LHCN-M2 (cell line): Measurements from ENCODE around the gene CD22. TPM values are rescaled to one million over a fixed set of nuclear protein-coding genes. Genes with fewer than 3 reads are reported as not detected.
"Not testable (repeated sequence)": the region's sequence is repeated elsewhere in the genome, so short reads cannot be mapped to it uniquely, and the experiment has no call there.

Experiments used
- DNase-seq: peaks from one replicate; pipeline ENCODE4 v3.0.0-alpha.2; 2012; ENCODE audit warnings: low read depth
- total RNA-seq: library from RNA; depleted of rRNA; stranded (reverse); fragments of >200 nt; gene quantifications from 2 replicates; pipeline ENCODE4 v1.2.3, GENCODE V29; 2014

Gene CD22
- total RNA-seq, 1 experiment from 2014 or later = 2.2 TPM

- no peak for DNase-seq
These were observed 29.0 kb downstream of the CD22 start, which contains the start of gene FFAR3 for GRCh38 chr19:35357867-35358573. Gene FFAR3, plus strand, starts transcription at chr19:35358460. Its CDS starts 431 bp downstream, at chr19:35358891.

DNA sequence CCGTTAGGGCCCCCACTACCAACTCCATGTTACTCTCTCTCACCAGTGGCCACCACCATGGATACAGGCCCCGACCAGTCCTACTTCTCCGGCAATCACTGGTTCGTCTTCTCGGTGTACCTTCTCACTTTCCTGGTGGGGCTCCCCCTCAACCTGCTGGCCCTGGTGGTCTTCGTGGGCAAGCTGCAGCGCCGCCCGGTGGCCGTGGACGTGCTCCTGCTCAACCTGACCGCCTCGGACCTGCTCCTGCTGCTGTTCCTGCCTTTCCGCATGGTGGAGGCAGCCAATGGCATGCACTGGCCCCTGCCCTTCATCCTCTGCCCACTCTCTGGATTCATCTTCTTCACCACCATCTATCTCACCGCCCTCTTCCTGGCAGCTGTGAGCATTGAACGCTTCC lies 29.8 kb downstream of the CD22 start:
- not testable (repeated sequence) for DNase-seq

DNA sequence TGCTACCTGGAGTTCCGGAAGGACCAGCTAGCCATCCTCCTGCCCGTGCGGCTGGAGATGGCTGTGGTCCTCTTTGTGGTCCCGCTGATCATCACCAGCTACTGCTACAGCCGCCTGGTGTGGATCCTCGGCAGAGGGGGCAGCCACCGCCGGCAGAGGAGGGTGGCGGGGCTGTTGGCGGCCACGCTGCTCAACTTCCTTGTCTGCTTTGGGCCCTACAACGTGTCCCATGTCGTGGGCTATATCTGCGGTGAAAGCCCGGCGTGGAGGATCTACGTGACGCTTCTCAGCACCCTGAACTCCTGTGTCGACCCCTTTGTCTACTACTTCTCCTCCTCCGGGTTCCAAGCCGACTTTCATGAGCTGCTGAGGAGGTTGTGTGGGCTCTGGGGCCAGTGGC lies 30.4 kb downstream of the CD22 start:
- DNase-seq = not testable (repeated sequence)

- DNase-seq = not testable (repeated sequence)
These were observed 31.1 kb downstream of the CD22 start for GRCh38 chr19:35360081-35360480.

DNA sequence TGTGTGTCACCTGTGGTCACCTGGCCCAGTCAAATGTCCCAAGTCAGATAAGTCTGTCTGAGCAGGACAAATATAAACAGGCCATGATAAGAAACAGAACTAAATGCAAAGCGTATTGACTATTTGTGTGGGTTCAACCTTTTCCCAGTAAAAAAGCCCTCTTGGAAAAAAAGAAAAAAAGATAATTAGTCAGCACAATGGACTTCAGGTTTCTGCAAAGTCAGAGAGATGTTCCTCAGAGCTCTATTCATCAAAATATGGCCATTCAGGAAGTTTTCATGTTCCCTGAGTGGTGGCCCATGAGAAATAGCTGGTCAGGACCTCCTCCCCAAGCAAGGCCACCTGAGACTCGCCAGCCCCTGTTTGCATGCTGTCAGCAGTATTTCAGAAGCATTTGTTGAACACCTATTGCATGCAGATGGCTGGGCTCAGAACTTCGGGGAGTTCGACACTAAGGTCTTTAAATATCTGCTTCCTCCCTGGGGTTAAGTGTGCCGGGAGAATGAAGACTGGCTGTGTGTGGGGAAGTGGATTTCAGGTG lies 32.0 kb downstream of the CD22 start:
- DNase-seq = no peak

- DNase-seq = no peak
These were observed 33.4 kb downstream of the CD22 start for GRCh38 chr19:35362261-35363000.

DNA sequence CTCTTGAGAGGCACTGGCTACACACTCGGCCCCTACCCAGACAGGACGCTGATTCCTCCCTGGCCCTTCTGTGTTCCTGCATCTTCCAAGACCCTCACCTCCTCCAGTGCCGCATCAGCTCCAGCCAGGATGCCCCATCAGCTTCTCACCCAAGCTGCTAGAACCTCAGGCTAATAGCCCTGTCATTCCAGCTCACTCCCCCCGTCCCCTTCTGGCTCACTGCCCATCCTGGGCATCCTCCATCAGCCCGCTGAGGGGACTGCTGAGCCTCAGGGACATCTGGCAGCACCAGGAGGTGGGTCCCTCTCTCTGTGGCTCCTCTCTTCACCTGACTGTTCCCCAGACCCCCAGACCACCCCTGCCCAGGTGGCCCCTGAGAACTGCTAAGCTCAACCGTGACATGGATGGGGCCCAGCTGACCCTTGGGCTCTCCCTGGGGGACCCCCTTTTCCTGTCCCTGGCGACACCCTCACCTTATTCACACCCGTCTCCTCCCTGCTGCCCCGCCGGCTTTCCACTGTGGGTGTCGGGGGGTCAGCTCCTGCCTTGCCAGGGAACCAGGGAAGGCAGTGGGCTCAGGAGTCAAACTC lies 34.1 kb downstream of the CD22 start:
- DNase-seq = no peak

- DNase-seq = no peak
These were observed 34.9 kb downstream of the CD22 start for GRCh38 chr19:35363711-35364425.

- DNase-seq = no peak
These were observed 36.3 kb downstream of the CD22 start for GRCh38 chr19:35365303-35365702.

DNA sequence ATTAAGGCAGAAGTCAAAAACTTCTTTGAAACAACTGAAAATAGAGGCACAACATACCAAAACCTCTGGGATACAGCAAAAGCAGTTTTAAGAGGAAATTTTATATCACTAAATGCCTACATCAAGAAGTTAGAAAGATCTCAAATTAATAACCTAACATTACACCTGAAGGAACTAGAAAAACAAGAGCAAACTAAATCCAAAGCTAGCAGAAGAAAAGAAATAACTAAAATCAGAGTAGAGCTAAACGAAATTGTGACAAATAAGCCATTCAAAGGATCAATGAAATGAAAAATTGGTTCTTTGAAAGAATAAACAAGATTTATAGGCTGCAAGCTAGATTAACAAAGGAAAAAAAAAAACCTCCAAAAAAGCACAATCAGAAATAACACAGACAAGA lies 39.4 kb downstream of the CD22 start:
- no peak for DNase-seq

GRCh38 chr19:35369522-35369921 lies 40.5 kb downstream of the CD22 start:
- DNase-seq = no peak

DNA sequence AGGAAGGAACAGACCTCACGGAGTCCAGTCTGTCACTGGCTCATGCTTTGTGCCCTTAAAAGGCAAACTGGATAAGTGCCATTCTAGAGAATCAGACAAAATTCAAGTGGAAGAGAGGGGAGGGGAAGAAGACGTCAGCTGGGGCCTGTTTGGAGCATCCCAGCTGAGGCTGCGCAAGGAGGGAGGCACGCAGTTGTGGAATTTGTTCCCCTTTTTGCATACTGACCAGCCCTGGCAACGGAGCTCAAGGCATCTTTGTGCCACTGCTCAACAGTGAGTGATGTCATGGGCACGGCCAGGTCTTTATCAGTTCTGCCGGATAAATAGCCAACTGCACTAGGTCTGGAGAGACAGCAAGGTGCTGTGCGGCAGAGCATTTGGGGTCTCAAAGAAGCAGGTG lies 41.7 kb downstream of the CD22 start, which contains the start of gene GPR42:
Gene GPR42, plus strand, starts transcription at position 347 of the 400 bp plus-strand sequence. CDS start 292 bp downstream, outside the sequence.
- DNase-seq = no peak

DNA sequence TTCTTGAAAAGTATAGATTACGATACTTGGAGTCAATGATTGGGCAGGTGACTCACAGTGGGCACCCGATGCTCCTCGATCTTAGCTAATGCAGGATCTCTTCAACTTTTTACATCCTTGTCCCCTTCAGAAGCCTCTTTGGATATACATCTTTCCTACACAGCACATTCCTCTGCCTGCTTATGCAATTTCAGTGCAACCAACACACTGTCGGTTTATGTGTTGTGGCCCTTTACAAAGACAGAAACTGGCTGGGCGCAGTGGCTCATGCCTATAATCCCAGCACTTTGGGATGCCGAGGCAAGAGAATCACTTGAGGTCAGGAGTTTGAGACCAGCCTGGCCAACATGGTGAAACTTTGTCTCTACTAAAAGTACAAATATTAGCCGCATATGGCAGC lies 44.5 kb downstream of the CD22 start:
- no peak for DNase-seq

DNA sequence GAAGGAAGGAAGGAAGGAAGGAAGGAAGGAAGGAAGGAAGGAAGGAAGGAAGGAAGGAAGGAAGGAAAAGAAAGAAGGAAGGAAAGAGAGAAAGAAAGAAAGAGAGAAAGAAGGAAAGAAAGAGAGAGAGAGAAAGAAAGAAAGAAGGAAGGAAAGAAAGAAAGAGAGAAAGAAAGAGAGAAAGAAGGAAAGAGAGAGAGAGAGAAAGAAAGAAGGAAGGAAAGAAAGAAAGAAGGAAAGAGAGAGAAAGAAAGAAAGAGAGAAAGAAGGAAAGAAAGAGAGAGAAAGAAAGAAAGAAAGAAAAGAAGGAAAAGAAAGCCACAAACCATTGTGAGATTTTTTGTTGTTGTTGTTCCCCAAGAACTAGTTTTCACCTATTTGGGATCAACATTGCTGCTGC lies 45.0 kb downstream of the CD22 start:
- not testable (repeated sequence) for DNase-seq

DNA sequence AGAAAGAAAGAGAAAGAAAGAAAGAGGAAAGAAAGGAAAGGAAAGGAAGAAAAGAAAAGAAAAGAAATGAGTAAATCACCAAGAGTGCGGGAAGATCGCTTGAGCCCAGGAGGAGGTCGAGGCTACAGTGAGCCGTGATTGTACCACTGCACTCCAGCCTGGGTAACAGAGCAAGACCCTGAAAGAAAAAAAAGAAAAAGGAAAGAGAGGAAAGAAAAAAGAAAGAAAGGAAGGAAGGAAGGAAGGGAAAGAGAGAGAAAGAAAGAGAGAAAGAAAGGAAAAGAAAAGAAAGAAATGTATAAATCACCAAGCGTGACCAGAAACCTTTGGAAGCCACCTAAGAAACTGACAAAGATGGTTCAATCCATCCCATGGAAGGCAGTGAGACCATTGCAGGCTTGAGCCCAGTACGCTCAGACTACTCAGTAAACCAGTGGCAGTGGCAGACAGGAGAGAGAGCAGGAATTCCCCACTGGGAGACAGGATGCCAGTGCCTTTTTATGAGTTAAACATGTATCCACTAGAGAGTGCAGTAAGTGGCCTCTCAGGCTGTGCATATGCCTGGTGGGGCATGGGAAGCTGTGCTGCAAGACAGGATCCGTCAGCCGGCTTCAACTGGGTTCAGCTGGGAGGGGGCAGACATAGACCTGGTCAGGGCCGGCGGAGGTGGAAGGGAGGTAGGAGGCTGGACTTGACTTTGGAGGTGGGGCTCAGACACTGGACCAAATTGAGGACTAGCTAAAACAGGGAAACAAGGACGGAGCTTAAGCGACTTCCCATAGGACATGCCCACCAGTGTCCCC lies 46.7 kb downstream of the CD22 start:
- DNase-seq = no peak

GRCh38 chr19:35377656-35378055 lies 48.7 kb downstream of the CD22 start:
- no peak for DNase-seq

GRCh38 chr19:35378356-35378755 lies 49.4 kb downstream of the CD22 start:
- no peak for DNase-seq

GRCh38 chr19:35379545-35379944 lies 50.6 kb downstream of the CD22 start:
- not testable (repeated sequence) for DNase-seq

DNA sequence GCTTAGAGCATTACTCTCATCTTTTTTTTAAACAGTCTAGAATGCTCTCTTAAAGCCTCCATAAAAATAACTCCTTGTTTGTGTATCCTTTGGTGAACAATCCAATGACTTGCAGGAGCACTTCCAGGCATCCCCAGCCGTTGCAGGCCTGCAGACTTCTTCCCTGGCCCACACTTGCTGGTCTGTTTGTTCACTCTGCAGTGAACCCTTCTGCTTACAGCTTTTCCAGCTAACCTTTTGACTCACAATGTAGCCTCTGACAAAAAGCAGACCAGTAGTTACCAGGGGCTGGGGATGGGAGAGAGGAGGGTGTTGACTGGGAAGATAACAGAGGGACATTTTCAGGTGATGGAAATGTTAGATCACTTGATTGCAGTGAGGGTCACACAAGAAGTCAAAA lies 51.0 kb downstream of the CD22 start:
- no peak for DNase-seq

DNA sequence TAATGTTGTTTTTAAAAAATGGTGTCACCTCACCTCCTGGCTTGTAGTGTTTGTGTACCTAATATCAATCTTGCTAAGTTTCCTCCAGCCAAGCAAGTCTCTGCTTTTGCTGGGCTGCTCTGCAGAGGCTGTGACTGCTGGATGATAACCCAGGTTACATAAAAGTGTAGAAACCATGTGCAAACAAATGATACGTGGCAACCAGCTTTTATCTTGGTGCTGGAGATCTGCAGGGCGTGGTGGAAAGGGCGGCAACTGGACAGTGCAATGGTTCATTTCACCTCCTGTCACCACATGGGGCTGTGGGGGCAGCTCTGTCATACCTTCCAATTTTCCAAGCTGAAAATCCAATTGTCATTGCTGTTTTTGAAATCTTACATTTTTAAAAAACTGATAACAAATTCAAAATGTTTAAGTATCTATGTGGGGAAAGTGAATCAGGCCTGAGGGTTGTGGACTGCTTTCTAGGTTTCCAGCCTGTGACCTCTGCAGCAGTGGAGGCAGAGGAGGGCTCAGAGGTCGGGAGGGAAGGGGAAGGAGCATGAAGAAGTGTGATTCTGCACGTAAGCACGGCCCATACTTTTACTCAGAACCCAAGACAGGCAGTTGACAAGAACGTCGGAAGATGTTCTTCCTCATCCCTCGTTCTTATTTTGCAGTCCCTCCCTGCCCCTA lies 51.6 kb downstream of the CD22 start:
- no peak for DNase-seq
